Measurements from ENCODE around the gene ATP10A. TPM values are rescaled to one million over a fixed set of nuclear protein-coding genes. Genes with fewer than 3 reads are reported as not detected.

Gene ATP10A
- total and polyA plus RNA-seq, 9 of the 15 experiments (the other 6 are each of a cell fraction or from before 2014, with no cell fraction given): 0.09 TPM; not detected in 8

DNA sequence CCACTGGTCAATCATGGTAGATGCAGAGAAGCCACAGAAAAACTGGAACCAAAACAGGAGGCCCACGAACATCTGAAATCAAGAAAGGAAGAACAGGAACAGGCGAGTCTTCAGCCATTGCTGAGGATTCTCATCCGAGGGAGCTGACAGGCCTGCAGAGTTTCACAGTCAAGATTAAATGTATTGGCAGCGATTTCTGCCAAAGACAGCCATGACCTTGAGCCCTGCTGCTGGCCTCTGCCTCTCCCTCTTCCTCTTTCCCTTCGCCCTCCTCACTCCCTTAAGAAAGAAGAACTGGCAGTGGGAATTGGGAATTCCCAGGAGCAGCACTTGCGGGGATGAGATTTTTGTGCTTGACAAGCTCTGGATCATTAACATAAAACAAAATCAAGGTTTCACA is 179.7 kb downstream of the ATP10A start:
- 0% methylated on average over 6 of the region's 6 CpGs for whole genome bisulfite sequencing (ENCODE audit: insufficient coverage, low coverage, missing lambda C conversion rate)
- H3K4me3 ChIP-seq: no peak overlapping the region
- CTCF ChIA-PET (ENCODE audit: low intra/inter-chr PET ratio): no interaction called here
- ATAC-seq: no peak
- FAIRE-seq: no peak
- no peaks in the 10 kb centered on the region for H4K20me1 ChIP-seq (replicated peaks; ENCODE audit: control insufficient read depth, insufficient read depth, low read length)
- intact Hi-C loops (cut with micrococcal nuclease) (no loop called here), in situ Hi-C loops (cut with MboI) (no loop called here)
- no peak for DNase-seq (ENCODE audit: extremely low read depth in 1 of 4, low spot score in 3 of 4)
- no peaks in the 10 kb centered on the region for H3K9me1 ChIP-seq (ENCODE audit: control insufficient read depth, insufficient read depth, low read length)
- no peak overlapping the region for H2AFZ ChIP-seq (ENCODE audit: low read depth, low read length)
- H3K9ac ChIP-seq (ENCODE audit: insufficient read depth in 1 of 2, low read depth in 2 of 2, low read length in 2 of 2): no peak overlapping the region
- H3K27ac ChIP-seq (ENCODE audit: extremely low read depth, low read depth, low read length): no peak overlapping the region
- no peaks in the 10 kb centered on the region for H3K79me2 ChIP-seq (ENCODE audit: control insufficient read depth, insufficient read depth, low read length)
- POLR2A ChIA-PET: interaction anchor here (0.5 kb wide), 1 partner anchor 433 kb away, joined by 3 read pairs; no protein-coding TSS in a partner anchor
- no peaks in the 10 kb centered on the region for H3K4me1 ChIP-seq (replicated peaks in 1 of 2; ENCODE audit: control insufficient read depth in 2 of 2, insufficient read depth in 2 of 2, low read length in 2 of 2)
- H3K9me3 ChIP-seq (replicated peaks; ENCODE audit: control insufficient read depth, insufficient read depth, low read depth, low read length): no peaks in the 10 kb centered on the region
- H3K4me2 ChIP-seq (ENCODE audit: insufficient read depth, low read length): no peak overlapping the region
- H3K27me3 ChIP-seq (ENCODE audit: control insufficient read depth in 2 of 2, insufficient read depth in 2 of 2, low read length in 2 of 2): peaks cover 2 to 30% of the 10 kb centered on the region in 2 experiments; a peak in 4 of 5 replicates
- no peaks in the 10 kb centered on the region for H3K36me3 ChIP-seq (ENCODE audit: control insufficient read depth, insufficient read depth, low read length)
- no TSS peak for BruUV-seq (replicated peaks)
- TF ChIP-seq, protein P1, sequence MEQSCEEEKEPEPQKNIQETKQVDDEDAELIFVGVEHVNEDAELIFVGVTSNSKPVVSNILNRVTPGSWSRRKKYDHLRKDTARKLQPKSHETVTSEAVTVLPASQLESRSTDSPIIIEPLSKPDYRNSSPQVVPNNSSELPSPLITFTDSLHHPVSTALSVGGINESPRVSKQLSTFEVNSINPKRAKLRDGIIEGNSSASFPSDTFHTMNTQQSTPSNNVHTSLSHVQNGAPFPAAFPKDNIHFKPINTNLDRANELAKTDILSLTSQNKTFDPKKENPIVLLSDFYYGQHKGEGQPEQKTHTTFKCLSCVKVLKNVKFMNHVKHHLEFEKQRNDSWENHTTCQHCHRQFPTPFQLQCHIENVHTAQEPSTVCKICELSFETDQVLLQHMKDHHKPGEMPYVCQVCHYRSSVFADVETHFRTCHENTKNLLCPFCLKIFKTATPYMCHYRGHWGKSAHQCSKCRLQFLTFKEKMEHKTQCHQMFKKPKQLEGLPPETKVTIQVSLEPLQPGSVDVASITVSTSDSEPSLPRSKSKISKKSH (CRISPR knock-in tag; IDR thresholded peaks at IDR 0.05): no peak
- TF ChIP-seq, protein P2, sequence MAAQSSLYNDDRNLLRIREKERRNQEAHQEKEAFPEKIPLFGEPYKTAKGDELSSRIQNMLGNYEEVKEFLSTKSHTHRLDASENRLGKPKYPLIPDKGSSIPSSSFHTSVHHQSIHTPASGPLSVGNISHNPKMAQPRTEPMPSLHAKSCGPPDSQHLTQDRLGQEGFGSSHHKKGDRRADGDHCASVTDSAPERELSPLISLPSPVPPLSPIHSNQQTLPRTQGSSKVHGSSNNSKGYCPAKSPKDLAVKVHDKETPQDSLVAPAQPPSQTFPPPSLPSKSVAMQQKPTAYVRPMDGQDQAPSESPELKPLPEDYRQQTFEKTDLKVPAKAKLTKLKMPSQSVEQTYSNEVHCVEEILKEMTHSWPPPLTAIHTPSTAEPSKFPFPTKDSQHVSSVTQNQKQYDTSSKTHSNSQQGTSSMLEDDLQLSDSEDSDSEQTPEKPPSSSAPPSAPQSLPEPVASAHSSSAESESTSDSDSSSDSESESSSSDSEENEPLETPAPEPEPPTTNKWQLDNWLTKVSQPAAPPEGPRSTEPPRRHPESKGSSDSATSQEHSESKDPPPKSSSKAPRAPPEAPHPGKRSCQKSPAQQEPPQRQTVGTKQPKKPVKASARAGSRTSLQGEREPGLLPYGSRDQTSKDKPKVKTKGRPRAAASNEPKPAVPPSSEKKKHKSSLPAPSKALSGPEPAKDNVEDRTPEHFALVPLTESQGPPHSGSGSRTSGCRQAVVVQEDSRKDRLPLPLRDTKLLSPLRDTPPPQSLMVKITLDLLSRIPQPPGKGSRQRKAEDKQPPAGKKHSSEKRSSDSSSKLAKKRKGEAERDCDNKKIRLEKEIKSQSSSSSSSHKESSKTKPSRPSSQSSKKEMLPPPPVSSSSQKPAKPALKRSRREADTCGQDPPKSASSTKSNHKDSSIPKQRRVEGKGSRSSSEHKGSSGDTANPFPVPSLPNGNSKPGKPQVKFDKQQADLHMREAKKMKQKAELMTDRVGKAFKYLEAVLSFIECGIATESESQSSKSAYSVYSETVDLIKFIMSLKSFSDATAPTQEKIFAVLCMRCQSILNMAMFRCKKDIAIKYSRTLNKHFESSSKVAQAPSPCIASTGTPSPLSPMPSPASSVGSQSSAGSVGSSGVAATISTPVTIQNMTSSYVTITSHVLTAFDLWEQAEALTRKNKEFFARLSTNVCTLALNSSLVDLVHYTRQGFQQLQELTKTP (IDR thresholded peaks at IDR 0.05; ENCODE audit: low read depth in 1 of 2, partially characterized antibody in 2 of 2): no peak
- no peak for TF ChIP-seq HDAC6 (IDR thresholded peaks at IDR 0.05; ENCODE audit: low read depth, low read length)
